CD14-positive monocyte (primary cell): ENCODE results near the gene COLEC11. TPM values are rescaled to one million over a fixed set of nuclear protein-coding genes. Genes with fewer than 3 reads are reported as not detected.
A peak's percentile ranks its signal among the peaks of the same experiment; 100 is the strongest.

Experiments
- DNase-seq, 3 donors: peaks; one replicate each; pipeline ENCODE4 v3.0.0-alpha.2; 2011 to 2022
- H2AFZ ChIP-seq: 2 replicates; pipeline ENCODE4 v1.6.0; 2012; ENCODE audit warnings: mild to moderate bottlenecking, low read depth, low read length, inconsistent platforms; ENCODE audit not compliant: insufficient read depth, poor library complexity, severe bottlenecking
- H3K27ac ChIP-seq, 2 donors: 1 replicate in 1 of 2; 2 replicates in 1 of 2; pipeline ENCODE4 v1.5.1; 2012 to 2013; ENCODE audit warnings: low read length in 2 of 2, control low read depth in 1 of 2, inconsistent platforms in 1 of 2, low read depth in 1 of 2, mild to moderate bottlenecking in 1 of 2
- H3K27me3 ChIP-seq, 2 donors: one replicate each; pipeline versions ENCODE4 v1.6.0 to v1.6.1; 2011 to 2013; ENCODE audit warnings: low read length in 2 of 2; ENCODE audit not compliant: control insufficient read depth in 2 of 2, insufficient read depth in 2 of 2
- H3K36me3 ChIP-seq, 2 donors: replicated peaks in 1 of 2; 1 replicate in 1 of 2; 2 replicates in 1 of 2; pipeline versions ENCODE4 v1.5.1 to v1.6.1; 2012 to 2013; ENCODE audit warnings: low read length in 2 of 2, control low read depth in 1 of 2, inconsistent platforms in 1 of 2, mild to moderate bottlenecking in 1 of 2; ENCODE audit not compliant: insufficient read depth in 2 of 2, control insufficient read depth in 1 of 2
- H3K4me1 ChIP-seq, 2 donors: 1 replicate in 1 of 2; 2 replicates in 1 of 2; pipeline versions ENCODE4 v1.5.1 to v1.6.1; 2012 to 2013; ENCODE audit warnings: low read length in 2 of 2, control low read depth in 1 of 2, inconsistent platforms in 1 of 2, mild to moderate bottlenecking in 1 of 2, moderate library complexity in 1 of 2; ENCODE audit not compliant: insufficient read depth in 2 of 2, control insufficient read depth in 1 of 2
- H3K4me2 ChIP-seq: replicated peaks from 2 replicates; pipeline ENCODE3; 2012; ENCODE audit warnings: low read length, moderate library complexity, mild to moderate bottlenecking; ENCODE audit not compliant: poor library complexity, severe bottlenecking; ENCODE audit errors: extremely low read depth
- H3K4me3 ChIP-seq, 3 experiments: fragments of 200-600 bp in 1 of 3; sonication (generic) in 1 of 3; replicated peaks in 1 of 3; 1 replicate in 2 of 3; 2 replicates in 1 of 3; pipeline ENCODE4 v1.5.1; 2011 to 2013; ENCODE audit warnings: low read length in 3 of 3, mild to moderate bottlenecking in 3 of 3, control low read depth in 2 of 3, low read depth in 2 of 3, inconsistent platforms in 1 of 3, moderate library complexity in 1 of 3
- H3K79me2 ChIP-seq: 2 replicates; pipeline ENCODE4 v1.6.0; 2012; ENCODE audit warnings: mild to moderate bottlenecking, control low read depth, inconsistent platforms, low read length, moderate library complexity; ENCODE audit not compliant: insufficient read depth
- H3K9ac ChIP-seq: 2 replicates; pipeline ENCODE4 v1.6.0; 2017; ENCODE audit warnings: low read length, mild to moderate bottlenecking; ENCODE audit not compliant: insufficient read depth, poor library complexity, severe bottlenecking
- H3K9me3 ChIP-seq, 2 donors: replicated peaks in 1 of 2; 1 replicate in 1 of 2; 2 replicates in 1 of 2; pipeline versions ENCODE4 v1.5.1 to v1.6.1; 2012 to 2013; ENCODE audit warnings: low read length in 2 of 2, control low read depth in 1 of 2; ENCODE audit not compliant: control insufficient read depth in 1 of 2, insufficient read depth in 1 of 2
- H4K20me1 ChIP-seq: 2 replicates; pipeline ENCODE4 v1.6.0; 2012; ENCODE audit warnings: mild to moderate bottlenecking, low read length, control low read depth, moderate library complexity; ENCODE audit not compliant: insufficient read depth
- H3K27ac Mint-ChIP-seq, 7 donors: one replicate each; pipeline ENCODE4 v1.8.0; 2020; ENCODE audit warnings: mild to moderate bottlenecking in 7 of 7, mixed read lengths in 7 of 7, moderate library complexity in 6 of 7, inconsistent platforms in 2 of 7
- H3K27me3 Mint-ChIP-seq, 3 donors: one replicate each; pipeline ENCODE4 v1.8.0; 2021 to 2022; ENCODE audit warnings: low read depth in 3 of 3, mild to moderate bottlenecking in 3 of 3, mixed read lengths in 3 of 3, moderate library complexity in 3 of 3, inconsistent platforms in 1 of 3
- H3K36me3 Mint-ChIP-seq, 2 donors: one replicate each; pipeline ENCODE4 v1.8.0; 2020; ENCODE audit warnings: mixed read lengths in 2 of 2, inconsistent platforms in 1 of 2, mild to moderate bottlenecking in 1 of 2
- H3K4me1 Mint-ChIP-seq: one replicate; pipeline ENCODE4 v1.8.0; 2020; ENCODE audit warnings: mild to moderate bottlenecking, mixed read lengths
- H3K4me3 Mint-ChIP-seq, 2 donors: one replicate each; pipeline ENCODE4 v1.8.0; 2020; ENCODE audit warnings: mild to moderate bottlenecking in 2 of 2, mixed read lengths in 2 of 2, moderate library complexity in 1 of 2
- H3K9me3 Mint-ChIP-seq, 7 donors: one replicate each; pipeline ENCODE4 v1.8.0; 2020 to 2022; ENCODE audit warnings: mixed read lengths in 7 of 7, mild to moderate bottlenecking in 6 of 7, moderate library complexity in 6 of 7, inconsistent platforms in 2 of 7
- CTCF ChIP-seq: fragments of 200-600 bp; IDR thresholded peaks from one replicate; pipeline ENCODE4 v1.8.0; 2022; ENCODE audit warnings: antibody characterized with exemption, mild to moderate bottlenecking
- WGBS: methylation state at CpG from one replicate; pipeline ENCODE4 v1.1.5; 2013; ENCODE audit warnings: missing lambda C conversion rate; ENCODE audit not compliant: insufficient coverage; 5-methylcytosine and 5-hydroxymethylcytosine counted together
- intact Hi-C, 2 donors: fragments of 100-400 bp; cut with micrococcal nuclease; formaldehyde crosslinking; loops; one replicate each; pipeline versions ENCODE4 v1.15.0 to v1.15.1; 2023
- polyA plus RNA-seq, 3 donors: library from polyadenylated mRNA; depleted of rRNA in 1 of 3; unstranded in 2 of 3; stranded (reverse) in 1 of 3; fragments of 300-500 nt in 2 of 3; fragments of >200 nt in 1 of 3; fragmentation: Illumina TruSeq in 2 of 3; gene quantifications; 1 replicate in 2 of 3; 2 replicates in 1 of 3; pipeline ENCODE4 v1.2.3, GENCODE V29; 2012 to 2021

COLEC11 gene
- polyA plus RNA-seq, 3 donors, result not detected

GRCh38 chr2:3581367-3582262 is 13.3 kb upstream of the COLEC11 start:
- Mint-ChIP-seq H3K4me3 (no peak overlapping the region), H3K9me3 (no peaks in the 10 kb centered on the region), H3K27ac (peak overlapping the region in 4 of 7 donors; percentile 28 to 75 (median 52)), H3K36me3 (peaks cover 61 to 72% of the 10 kb centered on the region in 2 donors), H3K27me3 (no peaks in the 10 kb centered on the region), H3K4me1 (peaks cover 18% of the 10 kb centered on the region)
- Histone ChIP-seq H2AFZ (no peak overlapping the region), H3K79me2 (peaks cover 28% of the 10 kb centered on the region), H3K4me1 (peaks cover under 1 to 17% of the 10 kb centered on the region in 2 donors), H3K4me2 (no peak overlapping the region), H3K27me3 (no peaks in the 10 kb centered on the region), H4K20me1 (peaks cover 53% of the 10 kb centered on the region), H3K27ac (no peak overlapping the region), H3K36me3 (peaks cover 69 to 85% of the 10 kb centered on the region in 2 donors), H3K9me3 (no peaks in the 10 kb centered on the region), H3K4me3 (no peak overlapping the region), H3K9ac (no peak overlapping the region)
- no peak for TF ChIP-seq CTCF
- no peak for DNase-seq
- intact Hi-C loops, result loop anchor here in 1 of 2 donors (5.0 kb wide), 1 partner anchor 34 kb away; no protein-coding TSS in a partner anchor
- 94% methylated on average over 5 of the region's 13 CpGs for WGBS

- H3K79me2 ChIP-seq, result peaks cover 4% of the 10 kb centered on the region
- 100% methylated on average over 5 of the region's 6 CpGs for WGBS
- TF ChIP-seq CTCF, result no peak
- peak overlapping the region in 1 of 7 donors; percentile 68 for H3K27ac Mint-ChIP-seq
- H3K27me3 ChIP-seq, result no peaks in the 10 kb centered on the region
- peaks cover 34% of the 10 kb centered on the region for H4K20me1 ChIP-seq
- H3K9me3 Mint-ChIP-seq, result no peaks in the 10 kb centered on the region
- no peak overlapping the region for H3K4me3 ChIP-seq
- no peak overlapping the region for H3K9ac ChIP-seq
- H3K27ac ChIP-seq, result no peak overlapping the region
- H3K4me3 Mint-ChIP-seq, result no peak overlapping the region
- H2AFZ ChIP-seq, result no peak overlapping the region
- no peaks in the 10 kb centered on the region for H3K9me3 ChIP-seq
- peaks cover 42 to 50% of the 10 kb centered on the region in 2 donors for H3K36me3 Mint-ChIP-seq
- no peaks in the 10 kb centered on the region for H3K4me1 Mint-ChIP-seq
- intact Hi-C loops, result loop anchor here in 1 of 2 donors (5.0 kb wide), 1 partner anchor 37 kb away; no protein-coding TSS in a partner anchor
- no peak overlapping the region for H3K4me2 ChIP-seq
- DNase-seq, result no peak
- no peaks in the 10 kb centered on the region for H3K4me1 ChIP-seq
- peaks cover 45 to 60% of the 10 kb centered on the region in 2 donors for H3K36me3 ChIP-seq
- no peaks in the 10 kb centered on the region for H3K27me3 Mint-ChIP-seq
These were observed 10.8 kb upstream of the COLEC11 start for GRCh38 chr2:3584076-3584475.
